Measurements from ENCODE around the gene CACNA1D.

GRCh38 chr3:53618936-53619335 lies 124.5 kb downstream of the CACNA1D start:
- TF ChIP-seq CTCF (IDR thresholded peaks at IDR 0.05; ENCODE audit: poor library complexity), result no peak
- TF ChIP-seq EZH2phosphoT487 (IDR thresholded peaks at IDR 0.05; ENCODE audit: low read depth, severe bottlenecking, unreplicated experiment), result no peak
